Upper lobe of left lung (tissue), 4 donors: Measurements from ENCODE around the gene NPSR1.
"Not testable (repeated sequence)": the region's sequence is repeated elsewhere in the genome, so short reads cannot be mapped to it uniquely, and the experiment has no call there.

Experiments used
- EP300 ChIP-seq, 4 donors: sonication (generic); formaldehyde crosslinking; IDR thresholded peaks; one replicate each; pipeline ENCODE4 v1.5.1; 2017; ENCODE audit warnings: antibody characterized with exemption in 4 of 4, control low read depth in 2 of 4
- POLR2AphosphoS5 ChIP-seq, 2 donors: sonication (generic); formaldehyde crosslinking; IDR thresholded peaks; one replicate each; pipeline ENCODE4 v1.5.1; 2017; ENCODE audit warnings: antibody characterized with exemption in 2 of 2
- TF ChIP-seq, protein P1 (sequence below), 6 experiments: fragments of 450-650 bp in 4 of 6; fragments of 200-600 bp in 2 of 6; sonication (generic) in 2 of 6; IDR thresholded peaks; one replicate each; pipeline ENCODE4 v1.5.1; 2016 to 2019; ENCODE audit warnings: antibody characterized with exemption in 6 of 6

GRCh38 chr7:34858444-34858843 lies 200.4 kb downstream of the NPSR1 start:
- TF ChIP-seq, protein P1, sequence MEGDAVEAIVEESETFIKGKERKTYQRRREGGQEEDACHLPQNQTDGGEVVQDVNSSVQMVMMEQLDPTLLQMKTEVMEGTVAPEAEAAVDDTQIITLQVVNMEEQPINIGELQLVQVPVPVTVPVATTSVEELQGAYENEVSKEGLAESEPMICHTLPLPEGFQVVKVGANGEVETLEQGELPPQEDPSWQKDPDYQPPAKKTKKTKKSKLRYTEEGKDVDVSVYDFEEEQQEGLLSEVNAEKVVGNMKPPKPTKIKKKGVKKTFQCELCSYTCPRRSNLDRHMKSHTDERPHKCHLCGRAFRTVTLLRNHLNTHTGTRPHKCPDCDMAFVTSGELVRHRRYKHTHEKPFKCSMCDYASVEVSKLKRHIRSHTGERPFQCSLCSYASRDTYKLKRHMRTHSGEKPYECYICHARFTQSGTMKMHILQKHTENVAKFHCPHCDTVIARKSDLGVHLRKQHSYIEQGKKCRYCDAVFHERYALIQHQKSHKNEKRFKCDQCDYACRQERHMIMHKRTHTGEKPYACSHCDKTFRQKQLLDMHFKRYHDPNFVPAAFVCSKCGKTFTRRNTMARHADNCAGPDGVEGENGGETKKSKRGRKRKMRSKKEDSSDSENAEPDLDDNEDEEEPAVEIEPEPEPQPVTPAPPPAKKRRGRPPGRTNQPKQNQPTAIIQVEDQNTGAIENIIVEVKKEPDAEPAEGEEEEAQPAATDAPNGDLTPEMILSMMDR (IDR thresholded peaks at IDR 0.05): not testable (repeated sequence)
- not testable (repeated sequence) for TF ChIP-seq POLR2AphosphoS5, EP300 (IDR thresholded peaks at IDR 0.05)
